ENCODE data around the gene HMCN2.

DNA sequence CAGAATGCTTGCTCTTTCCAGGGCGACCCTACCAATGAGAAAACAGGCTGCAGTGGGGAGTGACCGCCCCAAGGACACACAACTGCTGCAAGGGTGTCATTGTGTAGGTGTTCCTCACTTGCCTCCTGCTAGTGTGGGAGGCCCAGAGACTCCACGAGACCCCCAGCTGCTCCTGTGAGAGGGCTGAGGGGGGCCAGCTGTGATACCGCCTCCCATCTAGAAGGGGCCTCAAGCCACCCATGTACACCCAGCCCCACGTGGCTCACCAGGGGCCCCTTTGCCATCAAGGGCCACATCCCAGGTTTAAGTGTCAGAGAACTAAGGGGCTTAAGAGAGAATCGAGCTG, 177.9 kb downstream of the HMCN2 start:
- TF ChIP-seq, protein P1, sequence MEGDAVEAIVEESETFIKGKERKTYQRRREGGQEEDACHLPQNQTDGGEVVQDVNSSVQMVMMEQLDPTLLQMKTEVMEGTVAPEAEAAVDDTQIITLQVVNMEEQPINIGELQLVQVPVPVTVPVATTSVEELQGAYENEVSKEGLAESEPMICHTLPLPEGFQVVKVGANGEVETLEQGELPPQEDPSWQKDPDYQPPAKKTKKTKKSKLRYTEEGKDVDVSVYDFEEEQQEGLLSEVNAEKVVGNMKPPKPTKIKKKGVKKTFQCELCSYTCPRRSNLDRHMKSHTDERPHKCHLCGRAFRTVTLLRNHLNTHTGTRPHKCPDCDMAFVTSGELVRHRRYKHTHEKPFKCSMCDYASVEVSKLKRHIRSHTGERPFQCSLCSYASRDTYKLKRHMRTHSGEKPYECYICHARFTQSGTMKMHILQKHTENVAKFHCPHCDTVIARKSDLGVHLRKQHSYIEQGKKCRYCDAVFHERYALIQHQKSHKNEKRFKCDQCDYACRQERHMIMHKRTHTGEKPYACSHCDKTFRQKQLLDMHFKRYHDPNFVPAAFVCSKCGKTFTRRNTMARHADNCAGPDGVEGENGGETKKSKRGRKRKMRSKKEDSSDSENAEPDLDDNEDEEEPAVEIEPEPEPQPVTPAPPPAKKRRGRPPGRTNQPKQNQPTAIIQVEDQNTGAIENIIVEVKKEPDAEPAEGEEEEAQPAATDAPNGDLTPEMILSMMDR (conservative IDR thresholded peaks at IDR 0.05; ENCODE audit: low read length) = no peak
- no peak for TF ChIP-seq EZH2phosphoT487 (IDR thresholded peaks at IDR 0.05; ENCODE audit: borderline replicate concordance, low read depth, low read length)

All from OCI-LY7 (cell line).